ENCODE results near the gene FADS2.

Gene FADS2

DNA sequence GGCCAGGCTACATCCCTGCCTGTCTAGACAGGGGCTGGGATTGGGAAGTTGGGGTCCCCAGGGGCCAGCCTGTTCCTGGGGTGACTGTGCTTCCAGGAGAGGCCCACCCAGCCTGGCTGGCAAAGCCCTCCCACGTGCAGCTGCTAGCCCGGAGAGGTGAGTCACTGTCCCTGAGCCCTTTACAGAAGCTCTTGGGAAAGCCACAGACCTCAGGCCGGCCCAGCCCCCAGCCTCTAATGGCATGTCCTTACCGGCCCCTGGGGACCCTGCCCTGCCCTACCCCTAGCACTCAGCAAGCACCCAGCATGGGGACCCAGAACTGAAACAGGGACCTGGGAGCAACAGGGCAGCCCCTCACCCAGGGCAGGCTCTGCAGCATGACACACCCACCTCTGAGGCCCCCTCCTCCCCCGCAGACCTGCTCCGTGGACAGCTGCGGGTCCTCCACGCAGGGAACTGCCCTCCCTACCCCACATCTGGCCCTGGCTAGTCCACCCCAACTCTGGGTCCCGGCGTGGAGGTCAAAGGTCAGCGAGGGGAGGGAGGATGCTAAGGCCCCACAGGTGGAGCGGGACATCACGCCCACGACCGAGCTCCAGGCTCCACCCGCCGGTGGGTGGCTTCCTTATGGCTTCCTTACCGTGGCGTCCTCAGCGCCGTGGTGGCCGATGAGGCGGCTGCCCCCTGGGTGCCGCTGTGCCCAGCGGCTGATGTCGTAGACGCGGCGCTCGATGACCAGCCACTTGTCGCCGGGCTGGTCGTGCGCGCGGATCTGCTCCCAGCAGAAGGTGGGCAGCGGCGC is 62.6 kb downstream of the FADS2 start:
- Histone ChIP-seq H3K4me3 (ENCODE audit: low read length) (peak overlapping the region; percentile 92), H3F3A (ENCODE audit: insufficient read depth, low read length) (peaks cover 12% of the 10 kb centered on the region; the same call in 1 of the 2 replicates), H3K9me2 (replicated peaks; ENCODE audit: insufficient read depth, low read length) (no peaks in the 10 kb centered on the region), H3K79me2 (ENCODE audit: low read length) (no peaks in the 10 kb centered on the region), H3K4me1 (ENCODE audit: low read length) (peaks cover 4% of the 10 kb centered on the region; the same call in 1 of the 2 replicates), H3K27ac (ENCODE audit: low read length) (no peak overlapping the region), H3K27me3 (replicated peaks; ENCODE audit: insufficient read depth, low read length) (peaks cover 23% of the 10 kb centered on the region), H3K4me2 (ENCODE audit: low read depth, low read length) (peak overlapping the region; percentile 63), H3K9ac (ENCODE audit: low read length) (peak overlapping the region; percentile 10; the same call in 1 of the 2 replicates), H2AFZ (ENCODE audit: low read length) (peak overlapping the region; percentile 97), H3K36me3 (replicated peaks; ENCODE audit: insufficient read depth, low read length) (no peaks in the 10 kb centered on the region), H4K20me1 (ENCODE audit: insufficient read depth, low read length) (no peaks in the 10 kb centered on the region), H3K9me3 (replicated peaks; ENCODE audit: insufficient read depth, low read length) (no peaks in the 10 kb centered on the region)
- DNase-seq: no peak
- TF ChIP-seq CTCF (IDR thresholded peaks at IDR 0.05; ENCODE audit: low read length) (no peak), EZH2 (optimal IDR thresholded peaks at IDR 0.05; ENCODE audit: low read depth, low read length) (no peak), EZH2phosphoT487 (IDR thresholded peaks at IDR 0.05; ENCODE audit: low read length) (no peak)

GRCh38 chr11:61891331-61892084 is 63.4 kb downstream of the FADS2 start, which contains the start of gene FADS3:
Gene FADS3, minus strand, starts transcription at chr11:61891545. Its CDS starts 164 bp downstream, at chr11:61891381.
- TF ChIP-seq CTCF (IDR thresholded peaks at IDR 0.05; ENCODE audit: low read length): peak; percentile 16; the same call in 1 of the 2 replicates
- TF ChIP-seq EZH2 (optimal IDR thresholded peaks at IDR 0.05; ENCODE audit: low read depth, low read length): no peak
- Histone ChIP-seq H2AFZ (ENCODE audit: low read length) (peak within 1 kb of the TSS; percentile 97), H3K27ac (ENCODE audit: low read length) (no peak within 1 kb of the TSS), H3K27me3 (replicated peaks; ENCODE audit: insufficient read depth, low read length) (peaks cover 31% of the 10 kb centered on the region), H3K4me2 (ENCODE audit: low read depth, low read length) (peak within 1 kb of the TSS; percentile 63), H3K9me2 (replicated peaks; ENCODE audit: insufficient read depth, low read length) (no peaks in the 10 kb centered on the region), H3K4me3 (ENCODE audit: low read length) (peak within 1 kb of the TSS; percentile 92), H3K4me1 (ENCODE audit: low read length) (peaks cover 4% of the 10 kb centered on the region; the same call in 1 of the 2 replicates), H3K9me3 (replicated peaks; ENCODE audit: insufficient read depth, low read length) (no peaks in the 10 kb centered on the region), H3F3A (ENCODE audit: insufficient read depth, low read length) (peaks cover 12% of the 10 kb centered on the region; the same call in 1 of the 2 replicates), H4K20me1 (ENCODE audit: insufficient read depth, low read length) (no peaks in the 10 kb centered on the region), H3K9ac (ENCODE audit: low read length) (peak within 1 kb of the TSS; percentile 10; the same call in 1 of the 2 replicates), H3K79me2 (ENCODE audit: low read length) (no peaks in the 10 kb centered on the region), H3K36me3 (replicated peaks; ENCODE audit: insufficient read depth, low read length) (no peaks in the 10 kb centered on the region)
- peak; percentile 58 for DNase-seq

DNA sequence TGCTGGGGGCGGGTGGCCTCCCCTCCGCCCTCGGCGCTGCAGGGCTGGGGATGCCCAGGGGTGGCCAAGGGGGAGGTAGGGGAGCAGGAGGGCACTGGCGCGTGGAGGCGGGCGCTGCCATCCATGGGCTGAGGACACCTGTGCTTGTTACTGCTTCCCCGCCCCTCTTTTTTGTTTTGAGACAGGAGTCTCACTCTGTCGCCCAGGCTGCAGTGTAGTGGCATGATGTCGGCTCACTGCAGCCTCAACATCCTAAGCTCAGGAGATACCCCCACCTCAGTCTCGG is 63.9 kb downstream of the FADS2 start:
- H3K9me3 ChIP-seq (replicated peaks; ENCODE audit: insufficient read depth, low read length): no peaks in the 10 kb centered on the region
- H3K27ac ChIP-seq (ENCODE audit: low read length): no peak overlapping the region
- no peak for DNase-seq
- H3K27me3 ChIP-seq (replicated peaks; ENCODE audit: insufficient read depth, low read length): peaks cover 34% of the 10 kb centered on the region
- no peaks in the 10 kb centered on the region for H4K20me1 ChIP-seq (ENCODE audit: insufficient read depth, low read length)
- no peaks in the 10 kb centered on the region for H3K9me2 ChIP-seq (replicated peaks; ENCODE audit: insufficient read depth, low read length)
- H3F3A ChIP-seq (ENCODE audit: insufficient read depth, low read length): peaks cover 12% of the 10 kb centered on the region; the same call in 1 of the 2 replicates
- peaks cover 4% of the 10 kb centered on the region; the same call in 1 of the 2 replicates for H3K4me1 ChIP-seq (ENCODE audit: low read length)
- no peak overlapping the region for H3K9ac ChIP-seq (ENCODE audit: low read length)
- TF ChIP-seq EZH2 (optimal IDR thresholded peaks at IDR 0.05; ENCODE audit: low read depth, low read length) (no peak), EZH2phosphoT487 (IDR thresholded peaks at IDR 0.05; ENCODE audit: low read length) (no peak), CTCF (IDR thresholded peaks at IDR 0.05; ENCODE audit: low read length) (no peak)
- H3K36me3 ChIP-seq (replicated peaks; ENCODE audit: insufficient read depth, low read length): no peaks in the 10 kb centered on the region
- H3K4me3 ChIP-seq (ENCODE audit: low read length): peak overlapping the region; percentile 64
- H3K79me2 ChIP-seq (ENCODE audit: low read length): no peaks in the 10 kb centered on the region
- H3K4me2 ChIP-seq (ENCODE audit: low read depth, low read length): peak overlapping the region; percentile 58; the same call in 1 of the 2 replicates
- H2AFZ ChIP-seq (ENCODE audit: low read length): peak overlapping the region; percentile 53
